NB4 (cell line): ENCODE measurements around the gene NELFCD.

ENCODE experiments used
- CTCF ChIP-seq: IDR thresholded peaks from one replicate; pipeline ENCODE4 v1.5.1; 2012; ENCODE audit warnings: low read depth, low read length
- POLR2A ChIP-seq: IDR thresholded peaks from 2 replicates; pipeline ENCODE4 v1.6.1; 2011; ENCODE audit warnings: mild to moderate bottlenecking; ENCODE audit not compliant: insufficient read length; ENCODE audit errors: extremely low read depth

GRCh38 chr20:59008715-59009336 lies 27.8 kb downstream of the NELFCD start:
- TF ChIP-seq CTCF (no peak), POLR2A (no peak)
